GM21717 (cell line): ENCODE measurements around the gene YTHDC1.

Experiments used
- ATAC-seq: cut with Tn5 transposase; IDR thresholded peaks from one replicate; pipeline ENCODE4 v1.9.1; 2021; ENCODE audit warnings: mild to moderate bottlenecking, moderate library complexity; ENCODE audit not compliant: unreplicated experiment

Gene YTHDC1

GRCh38 chr4:68360231-68360968 lies 10.5 kb upstream of the YTHDC1 start:
- ATAC-seq, result no peak

GRCh38 chr4:68359508-68359907 lies 9.6 kb upstream of the YTHDC1 start:
- ATAC-seq, result peak; percentile 94

DNA sequence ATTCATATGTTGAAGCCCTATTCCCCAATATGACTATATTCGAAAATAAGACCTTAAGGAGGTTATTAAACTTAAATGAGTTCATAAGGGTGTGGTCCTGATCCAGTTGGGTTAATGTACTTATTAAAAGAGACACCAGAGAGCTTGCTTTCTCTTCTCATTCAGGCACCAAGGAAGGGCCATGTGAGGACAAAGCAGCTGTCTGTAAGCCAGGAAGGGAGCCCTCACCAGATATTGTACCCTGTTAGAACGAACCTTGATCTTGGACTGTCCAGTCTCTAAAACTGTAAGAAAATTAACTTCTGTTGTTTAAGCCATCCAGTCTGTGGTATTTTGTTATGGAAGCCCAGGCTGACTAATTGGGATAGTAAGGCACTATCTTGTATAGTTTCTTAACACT lies 9.1 kb upstream of the YTHDC1 start:
- peak; percentile 10 for ATAC-seq

GRCh38 chr4:68352791-68353190 lies 2.9 kb upstream of the YTHDC1 start:
- no peak for ATAC-seq

DNA sequence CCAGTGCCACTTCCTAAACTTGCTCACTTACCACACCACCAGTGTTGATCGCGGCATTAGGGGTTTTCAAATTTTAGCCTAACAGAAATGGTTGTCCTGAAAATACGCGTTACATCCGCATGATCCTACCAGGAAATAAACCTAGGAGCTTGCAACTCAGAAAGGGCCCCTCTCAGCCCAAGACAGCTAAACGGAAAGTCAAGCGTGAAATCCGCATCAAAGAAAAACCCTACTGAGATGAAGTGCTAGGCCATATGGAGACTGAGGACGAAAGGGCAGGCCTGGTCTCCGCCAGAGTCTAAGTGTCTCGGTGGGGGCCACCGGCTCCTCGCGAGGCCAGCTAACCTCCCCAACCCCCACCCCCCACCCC lies 626 bp downstream of the YTHDC1 start:
- ATAC-seq, result peak; percentile 15

DNA sequence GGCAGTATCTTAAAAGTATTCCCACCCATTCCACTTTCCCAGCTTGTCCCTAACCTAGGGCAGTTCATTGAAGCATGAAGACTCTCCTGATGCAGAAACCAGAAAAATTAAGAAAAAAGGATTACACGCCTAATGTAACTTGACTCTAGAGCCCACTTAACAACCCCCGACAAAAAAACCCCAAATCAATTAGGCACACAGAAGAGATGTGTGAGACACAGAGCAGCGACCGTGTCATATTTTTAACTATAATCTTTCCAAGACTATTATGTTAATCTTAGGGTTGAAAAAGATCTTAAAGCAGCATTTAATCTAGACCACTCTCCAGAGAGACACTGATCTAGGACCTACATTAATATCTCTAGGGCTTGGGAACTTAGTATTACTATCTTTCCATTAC lies 1.3 kb downstream of the YTHDC1 start:
- no peak for ATAC-seq

- no peak for ATAC-seq
These were observed 2.0 kb downstream of the YTHDC1 start for GRCh38 chr4:68347845-68348244.

- ATAC-seq, result no peak
These were observed 3.4 kb downstream of the YTHDC1 start for GRCh38 chr4:68346461-68346860.

DNA sequence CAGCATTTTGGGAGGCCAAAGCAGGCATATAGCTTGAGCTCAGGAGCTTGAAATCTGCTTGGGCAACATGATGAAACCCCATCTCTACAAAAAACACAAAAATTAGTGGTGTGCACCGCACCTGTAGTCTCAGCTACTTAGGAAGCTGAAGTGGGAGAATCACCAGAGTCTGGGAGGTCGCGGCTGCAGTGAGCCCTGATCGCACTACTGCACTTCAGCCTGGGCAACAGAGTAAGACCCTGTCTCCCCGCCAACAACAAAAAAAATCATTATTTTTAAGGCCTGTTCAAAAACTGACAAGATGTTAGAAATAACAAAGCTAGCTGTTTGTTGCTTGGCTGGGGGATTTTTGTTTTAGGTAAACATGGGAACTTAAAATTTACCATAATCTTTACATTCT lies 5.1 kb downstream of the YTHDC1 start:
- ATAC-seq, result no peak

GRCh38 chr4:68344049-68344448 lies 5.8 kb downstream of the YTHDC1 start:
- ATAC-seq, result no peak

GRCh38 chr4:68342134-68342533 lies 7.8 kb downstream of the YTHDC1 start:
- no peak for ATAC-seq

GRCh38 chr4:68338625-68339024 lies 11.3 kb downstream of the YTHDC1 start:
- ATAC-seq, result no peak

- ATAC-seq, result no peak
These were observed 12.4 kb downstream of the YTHDC1 start for GRCh38 chr4:68337522-68337921.

GRCh38 chr4:68337004-68337403 lies 12.9 kb downstream of the YTHDC1 start:
- ATAC-seq, result no peak

DNA sequence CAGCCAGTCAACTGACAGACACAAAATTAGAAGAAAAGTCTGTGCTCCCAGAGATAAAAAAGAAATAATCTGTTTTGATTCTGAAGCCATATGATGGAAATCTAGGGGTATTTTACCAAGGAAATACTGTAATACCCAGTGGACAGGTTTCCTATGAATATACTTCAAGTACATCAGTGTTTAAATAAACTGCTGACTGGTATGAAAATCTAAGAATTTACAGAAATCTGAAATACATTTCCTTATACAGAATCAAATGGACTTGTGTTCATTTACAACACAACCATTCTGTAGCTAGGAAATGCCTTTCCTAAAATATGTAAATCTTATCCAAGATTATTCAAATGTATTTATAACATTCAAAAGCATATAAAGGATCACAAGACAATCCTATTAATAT lies 13.4 kb downstream of the YTHDC1 start:
- no peak for ATAC-seq

GRCh38 chr4:68326141-68326540 lies 23.7 kb downstream of the YTHDC1 start:
- ATAC-seq, result no peak

DNA sequence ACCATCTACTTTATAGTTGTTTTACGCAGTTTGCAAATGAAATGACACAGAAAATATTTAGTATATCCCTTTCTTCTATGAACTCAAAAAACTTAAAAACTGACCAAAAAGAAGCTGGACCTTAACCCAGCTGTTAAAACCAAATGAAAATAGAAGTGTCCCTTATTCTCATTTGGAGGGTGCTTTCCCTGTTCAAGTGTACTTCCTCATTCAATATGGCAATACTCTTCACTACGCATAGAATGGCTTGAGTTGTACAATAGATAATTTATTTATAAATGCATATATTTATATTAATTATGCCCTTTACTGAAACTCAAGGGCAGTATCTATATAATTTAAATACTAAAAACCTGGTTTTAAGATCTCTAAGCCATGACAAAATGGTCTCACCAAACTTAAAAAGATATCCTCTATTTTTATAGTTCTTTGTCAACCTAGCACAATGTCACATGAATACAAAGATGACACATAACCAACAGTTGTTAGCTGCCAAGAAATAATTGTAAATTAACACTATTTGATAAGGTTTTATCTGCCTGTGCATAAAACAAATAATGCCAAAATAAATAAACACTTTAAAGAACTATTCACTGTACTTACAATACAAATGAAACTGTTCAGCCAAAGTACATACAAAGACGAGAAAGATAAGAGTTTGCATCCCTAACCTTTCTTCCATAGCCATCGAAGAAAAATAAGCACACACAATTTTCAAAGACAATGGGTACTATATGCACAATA lies 25.2 kb downstream of the YTHDC1 start:
- no peak for ATAC-seq

- no peak for ATAC-seq
These were observed 30.9 kb downstream of the YTHDC1 start for GRCh38 chr4:68319040-68319439.

- ATAC-seq, result no peak
These were observed 33.5 kb downstream of the YTHDC1 start for GRCh38 chr4:68316193-68316969.

GRCh38 chr4:68310651-68311247 lies 39.1 kb downstream of the YTHDC1 start:
- no peak for ATAC-seq

DNA sequence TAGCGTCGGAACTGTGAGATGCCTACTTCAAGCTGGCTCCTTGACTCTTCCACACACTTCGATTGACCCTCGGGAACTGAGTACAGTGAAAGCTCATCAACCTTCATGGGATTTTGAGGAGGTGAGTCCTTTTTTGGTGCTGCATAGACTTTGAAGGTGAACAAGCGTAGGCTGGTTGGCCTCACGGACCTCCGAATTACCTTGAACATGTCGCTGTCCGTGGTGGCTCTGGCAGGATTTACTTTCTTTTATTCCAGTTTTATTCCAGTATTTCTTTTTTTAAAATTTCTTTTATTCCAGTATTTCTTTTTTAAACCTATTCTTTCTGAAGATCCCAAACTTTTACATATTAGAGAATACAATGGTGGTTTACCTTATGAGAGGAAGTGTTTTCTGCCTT lies 45.2 kb downstream of the YTHDC1 start:
- no peak for ATAC-seq
